NCI-H524 treated with DMSO at 0.1 percent for 48 hours (cell line): ENCODE measurements around the gene PLAGL1.

Source experiments
- DNase-seq: peaks from one replicate; lab custom pipeline; 2025; lab: John Stamatoyannopoulos, UW

PLAGL1 gene

GRCh38 chr6:143965503-143966171, 42.4 kb downstream of the PLAGL1 start:
- no peak for DNase-seq

DNA sequence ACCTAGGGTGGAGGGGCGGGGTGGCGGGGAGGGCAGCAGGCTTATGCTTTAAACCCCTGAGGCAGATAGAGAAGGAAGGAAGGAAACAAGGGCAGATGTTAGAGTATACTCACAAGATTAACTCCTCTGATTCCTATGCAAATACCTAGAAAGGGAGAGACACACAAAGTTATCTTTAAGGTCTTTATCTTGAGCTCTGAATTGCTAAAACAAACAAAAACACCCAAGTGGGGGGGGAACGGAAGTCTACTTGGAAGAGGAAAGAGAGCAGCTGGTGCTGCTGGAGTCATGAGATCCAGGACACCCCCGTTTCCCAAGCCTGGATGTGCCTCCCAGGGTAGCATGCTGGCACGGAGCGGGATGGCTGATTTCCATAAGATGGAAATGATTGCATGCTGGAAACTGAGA, 43.4 kb downstream of the PLAGL1 start:
- no peak for DNase-seq

DNA sequence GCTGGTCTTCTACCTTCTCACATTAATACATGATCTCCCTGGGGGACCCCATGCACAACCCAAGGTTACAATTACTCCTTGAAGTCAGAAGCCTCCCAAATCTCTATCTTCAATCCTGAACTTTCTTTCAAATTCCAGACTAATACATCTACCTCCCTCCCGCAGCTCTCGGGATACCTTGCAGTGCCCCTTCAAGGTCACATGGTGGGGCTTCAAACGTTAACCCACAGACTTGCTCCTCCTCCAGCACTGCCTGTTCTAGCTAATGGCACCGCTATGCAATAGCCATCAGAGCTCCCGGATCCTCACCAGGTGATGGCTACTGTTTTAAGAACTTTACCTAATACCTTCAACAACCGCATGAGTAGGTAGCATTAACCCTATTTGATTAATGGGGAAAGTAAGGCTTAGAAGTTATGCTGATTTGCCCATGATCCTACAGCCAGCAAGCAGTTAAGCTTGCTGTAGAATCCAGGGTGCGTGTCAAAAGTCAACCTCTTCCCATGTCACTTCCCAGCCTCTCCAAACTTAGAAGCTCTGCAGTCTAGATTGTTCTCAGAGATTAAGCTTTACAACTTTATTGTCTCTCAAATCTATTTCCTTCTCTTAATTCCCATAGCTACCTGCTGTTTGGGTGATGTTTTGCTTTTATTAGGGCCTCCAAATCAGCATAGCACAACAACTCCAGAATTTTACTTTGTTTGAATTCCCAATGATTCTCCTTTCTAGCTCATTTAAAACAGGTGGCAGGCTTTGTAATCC, 44.7 kb downstream of the PLAGL1 start:
- DNase-seq = no peak

DNA sequence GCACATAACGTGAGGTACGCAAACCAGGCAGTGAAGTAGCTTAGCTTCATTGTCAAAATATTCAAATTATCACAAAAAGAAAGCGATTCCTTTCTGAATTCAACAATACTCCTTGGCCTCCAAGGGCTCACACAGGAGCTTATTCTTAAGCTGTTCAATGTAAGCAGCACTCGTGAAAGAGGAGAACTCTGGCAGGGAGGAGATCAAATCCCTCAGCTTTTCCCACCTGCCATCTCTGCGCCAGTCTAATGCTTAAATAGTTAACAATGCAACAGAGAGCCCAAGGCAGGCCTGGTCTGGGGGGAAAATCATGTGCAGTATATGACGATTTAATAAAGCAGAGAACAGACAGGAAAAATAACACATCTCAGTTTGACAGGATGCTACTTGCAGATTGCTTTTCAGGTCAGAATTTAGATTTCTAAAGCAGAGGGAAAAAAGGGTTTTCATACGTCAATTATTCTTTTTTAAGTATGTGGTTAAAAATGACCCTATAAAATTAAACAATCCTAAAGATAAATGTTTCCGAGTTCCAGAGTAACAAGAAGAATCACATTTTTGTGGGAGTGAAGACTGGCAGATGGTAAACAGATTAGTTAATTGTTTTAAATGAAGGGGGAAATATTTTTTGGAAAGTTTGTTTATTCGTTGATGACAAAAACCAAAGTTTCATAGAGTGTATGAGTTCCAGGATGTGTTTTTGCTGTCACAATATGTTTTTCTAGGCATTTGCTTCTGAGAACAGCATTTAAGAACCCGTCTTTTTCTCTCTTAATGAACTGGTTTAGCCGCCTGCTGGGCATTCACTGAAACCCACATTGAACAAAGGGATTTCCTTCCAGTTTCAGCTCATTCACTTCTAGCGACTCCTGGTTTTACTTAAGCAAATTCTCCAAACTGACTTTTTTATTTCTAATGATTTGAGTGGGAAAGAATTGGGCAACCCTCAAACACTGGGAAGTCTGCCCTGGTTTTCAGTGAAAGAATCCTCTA, 45.9 kb downstream of the PLAGL1 start:
- peak; percentile 9 for DNase-seq

GRCh38 chr6:143961066-143961465, 47.0 kb downstream of the PLAGL1 start:
- DNase-seq = no peak

GRCh38 chr6:143959927-143960326, 48.1 kb downstream of the PLAGL1 start:
- DNase-seq = no peak

GRCh38 chr6:143958839-143959399, 49.1 kb downstream of the PLAGL1 start:
- DNase-seq = no peak

GRCh38 chr6:143957679-143958274, 50.3 kb downstream of the PLAGL1 start:
- no peak for DNase-seq

DNA sequence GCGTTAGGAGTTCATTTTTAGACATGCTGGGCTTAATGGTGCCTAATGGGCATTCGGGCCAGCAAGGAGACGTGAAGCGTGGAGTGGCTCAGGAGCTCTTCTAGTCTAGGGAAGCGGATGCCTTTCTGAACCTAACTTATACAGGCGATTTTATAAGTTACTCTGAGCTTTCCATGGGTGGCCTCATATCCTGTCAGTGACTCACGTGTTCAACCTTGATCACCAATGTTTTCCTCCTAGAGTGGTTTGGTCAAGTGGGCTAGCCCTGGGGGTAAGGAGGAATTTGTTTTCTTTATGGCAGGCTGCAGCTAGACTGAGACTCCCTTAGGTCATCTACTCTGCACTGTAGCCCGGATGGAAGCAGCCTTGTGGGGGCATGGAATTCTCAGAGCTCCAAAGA, 52.1 kb downstream of the PLAGL1 start:
- DNase-seq = no peak

DNA sequence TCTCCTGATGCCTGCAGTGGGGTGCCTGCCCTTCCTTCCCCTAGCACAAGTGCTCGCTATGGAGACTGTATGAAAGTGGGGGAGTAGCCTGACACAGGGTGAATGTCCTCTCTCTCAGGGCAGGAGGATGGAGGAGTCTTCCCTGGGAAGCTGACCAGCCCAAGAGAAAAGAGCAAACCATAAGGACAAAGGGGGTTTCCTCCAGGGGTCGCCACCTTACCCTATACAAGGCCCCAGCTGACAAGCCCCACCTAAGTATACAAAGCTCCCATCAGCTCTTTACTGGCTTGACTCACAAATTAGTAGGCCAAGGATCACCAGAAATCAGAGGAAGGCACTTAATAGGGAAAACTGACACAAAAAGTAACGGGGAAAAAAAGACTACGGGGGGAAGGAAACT, 54.1 kb downstream of the PLAGL1 start:
- no peak for DNase-seq

- no peak for DNase-seq
Measured at GRCh38 chr6:143952947-143953701, 54.9 kb downstream of the PLAGL1 start.

GRCh38 chr6:143952060-143952778, 55.8 kb downstream of the PLAGL1 start:
- DNase-seq = no peak

DNA sequence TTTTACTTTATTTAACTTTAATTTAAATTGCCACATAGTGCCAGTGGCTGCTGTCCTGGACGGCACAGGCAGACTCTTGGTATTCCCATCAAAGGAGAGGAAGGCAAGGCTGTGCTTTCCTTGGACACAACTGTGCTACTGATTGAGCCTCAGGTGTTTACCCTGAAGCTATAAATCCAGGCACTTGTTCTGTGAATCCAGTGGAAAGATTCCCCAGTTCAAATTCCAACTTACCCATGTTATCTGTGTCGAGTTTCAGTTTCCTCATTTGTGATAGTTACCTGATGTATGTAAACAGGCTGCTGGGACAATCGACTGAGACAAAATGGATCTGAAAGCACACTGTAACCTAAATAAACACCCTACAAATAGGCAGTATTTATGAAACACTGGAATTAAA, 57.2 kb downstream of the PLAGL1 start:
- DNase-seq = no peak

GRCh38 chr6:143949962-143950361, 58.1 kb downstream of the PLAGL1 start:
- DNase-seq = no peak

GRCh38 chr6:143949535-143949934, 58.5 kb downstream of the PLAGL1 start:
- DNase-seq = no peak

- no peak for DNase-seq
Measured at GRCh38 chr6:143948208-143948607, 59.9 kb downstream of the PLAGL1 start.

DNA sequence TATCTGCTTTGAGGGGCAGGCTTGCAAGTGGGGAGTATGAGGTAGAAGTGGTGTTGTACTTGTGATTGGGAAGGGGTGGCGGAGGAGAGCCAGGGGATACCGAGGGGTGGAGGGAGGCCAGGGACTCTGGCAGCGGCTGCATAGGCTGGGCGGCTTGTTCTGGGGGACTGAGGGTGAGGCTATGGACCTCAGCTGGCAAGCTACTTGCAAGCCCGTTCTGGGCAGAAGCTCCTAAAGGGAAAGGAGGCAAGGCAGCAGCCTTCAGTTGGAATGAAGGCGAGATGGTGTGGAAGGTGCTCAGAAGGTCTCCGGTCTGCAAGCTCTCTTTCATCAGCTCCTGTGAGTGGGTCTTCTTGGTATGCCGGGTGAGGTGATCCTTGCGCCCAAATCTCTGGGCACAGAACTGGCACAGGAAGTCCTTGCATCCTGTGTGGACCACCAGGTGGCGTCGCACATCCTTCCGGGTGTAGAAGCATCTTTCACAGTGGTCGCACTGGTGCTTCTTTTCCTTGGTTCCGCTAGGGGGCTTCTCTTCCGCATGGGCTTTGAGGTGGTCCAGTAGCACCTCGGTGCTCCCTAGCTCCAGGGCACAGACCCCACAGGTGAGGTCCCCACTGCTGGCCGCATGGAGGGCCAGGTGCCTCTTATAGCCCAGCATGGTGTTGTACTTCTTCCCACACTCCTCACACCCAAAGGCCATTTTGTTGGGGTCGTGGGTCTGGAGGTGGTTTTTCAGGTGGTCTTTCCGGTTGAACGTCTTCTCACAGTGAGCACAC, 66.0 kb downstream of the PLAGL1 start:
- DNase-seq = peak; percentile 23

- peak; percentile 47 for DNase-seq
Measured at GRCh38 chr6:143940011-143940597, 68.0 kb downstream of the PLAGL1 start.

DNA sequence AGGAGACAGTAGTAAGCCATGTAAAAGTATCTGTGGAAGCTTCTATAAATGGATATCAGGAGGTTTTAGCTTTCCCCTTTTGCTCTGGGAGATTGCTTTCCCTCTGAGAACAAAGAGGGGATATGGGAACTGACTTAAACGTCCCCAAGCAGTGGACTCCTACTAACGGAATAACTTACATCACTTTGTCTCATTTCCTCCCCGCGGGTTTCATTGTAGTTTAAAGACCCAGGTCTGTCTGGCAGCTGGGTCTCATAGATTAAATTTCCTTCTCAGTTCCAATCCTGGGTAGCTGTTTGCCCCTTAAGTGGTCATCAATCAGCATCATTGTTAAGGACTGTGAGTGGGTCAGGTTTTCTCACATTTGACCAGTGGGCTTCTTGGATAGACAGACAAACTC, 68.7 kb downstream of the PLAGL1 start:
- no peak for DNase-seq
